HepG2 (cell line): ENCODE data around the gene TMEM253. TPM values are rescaled to one million over a fixed set of nuclear protein-coding genes. Genes with fewer than 3 reads are reported as not detected.

Source experiments
- AGO1 ChIP-seq: fragments of 200-400 bp; formaldehyde crosslinking; IDR thresholded peaks from 2 replicates; pipeline ENCODE4 v1.6.1; 2017; ENCODE audit warnings: mild to moderate bottlenecking, low read depth, low read length, moderate library complexity; ENCODE audit not compliant: poor library complexity, severe bottlenecking
- AHR ChIP-seq: IDR thresholded peaks from 2 replicates; pipeline ENCODE4 v1.6.1; 2018; ENCODE audit warnings: missing genetic modification reagents, missing compliant biosample characterization
- CENPT ChIP-seq: sonication (generic); formaldehyde crosslinking; IDR thresholded peaks from 2 replicates; pipeline ENCODE4 v1.8.0; 2022; ENCODE audit warnings: low read depth, mild to moderate bottlenecking, moderate library complexity, missing genetic modification reagents
- CERS6 ChIP-seq: sonication (generic); formaldehyde crosslinking; IDR thresholded peaks from 2 replicates; pipeline ENCODE4 v1.5.0; 2020; ENCODE audit warnings: missing genetic modification reagents
- GLI4 ChIP-seq: sonication (generic); formaldehyde crosslinking; IDR thresholded peaks from 2 replicates; pipeline ENCODE4 v1.5.1; 2020; ENCODE audit warnings: missing genetic modification reagents, mild to moderate bottlenecking, moderate library complexity, borderline replicate concordance
- MZF1 ChIP-seq: sonication (generic); formaldehyde crosslinking; IDR thresholded peaks from 2 replicates; pipeline ENCODE4 v1.8.1; 2023; ENCODE audit warnings: mild to moderate bottlenecking, missing genetic modification reagents, borderline replicate concordance
- SKIL ChIP-seq: sonication (generic); formaldehyde crosslinking; IDR thresholded peaks from 2 replicates; pipeline ENCODE4 v1.8.0; 2022; ENCODE audit warnings: missing genetic modification reagents, mild to moderate bottlenecking, moderate library complexity, borderline replicate concordance
- SP5 ChIP-seq: IDR thresholded peaks from 2 replicates; pipeline ENCODE4 v1.6.1; 2016; ENCODE audit warnings: low read depth, borderline replicate concordance
- ZBTB38 ChIP-seq: sonication (generic); formaldehyde crosslinking; IDR thresholded peaks from 2 replicates; pipeline ENCODE4 v1.5.1; 2020; ENCODE audit warnings: mild to moderate bottlenecking, missing genetic modification reagents
- ZKSCAN5 ChIP-seq: sonication (generic); formaldehyde crosslinking; IDR thresholded peaks from 2 replicates; pipeline ENCODE4 v1.5.1; 2020; ENCODE audit warnings: mild to moderate bottlenecking, missing genetic modification reagents
- ZNF362 ChIP-seq: sonication (generic); formaldehyde crosslinking; IDR thresholded peaks from 2 replicates; pipeline ENCODE4 v1.4.0; 2020; ENCODE audit warnings: missing genetic modification reagents, mild to moderate bottlenecking, borderline replicate concordance
- ZNF414 ChIP-seq: sonication (generic); formaldehyde crosslinking; IDR thresholded peaks from 2 replicates; pipeline ENCODE4 v1.5.0; 2020; ENCODE audit warnings: missing genetic modification reagents
- ZNF446 ChIP-seq: sonication (generic); formaldehyde crosslinking; IDR thresholded peaks from 2 replicates; pipeline ENCODE4 v1.5.0; 2020; ENCODE audit warnings: mild to moderate bottlenecking, missing genetic modification reagents
- ZNF609 ChIP-seq: sonication (generic); formaldehyde crosslinking; IDR thresholded peaks from 2 replicates; pipeline ENCODE4 v1.4.0; 2020; ENCODE audit warnings: mild to moderate bottlenecking, missing genetic modification reagents, borderline replicate concordance
- ZNF841 ChIP-seq: sonication (generic); formaldehyde crosslinking; IDR thresholded peaks from 2 replicates; pipeline ENCODE4 v1.8.1; 2023; ENCODE audit warnings: missing genetic modification reagents, borderline replicate concordance
- ZSCAN25 ChIP-seq: sonication (generic); formaldehyde crosslinking; IDR thresholded peaks from 2 replicates; pipeline ENCODE4 v1.8.0; 2022; ENCODE audit warnings: mild to moderate bottlenecking, missing genetic modification reagents
- polyA plus RNA-seq, 8 experiments: library from polyadenylated mRNA; depleted of rRNA in 3 of 8; stranded (reverse) in 7 of 8; unstranded in 1 of 8; fragments of >200 nt; fragmentation: Illumina TruSeq in 4 of 8; extraction: Trizol in 4 of 8; gene quantifications; 2 replicates each; pipeline versions ENCODE4 v1.2.1 to v1.2.3, GENCODE V29; 2011 to 2016; ENCODE audit warnings: low read depth in 4 of 8, missing spikeins in 1 of 8, mixed read lengths in 1 of 8; ENCODE audit not compliant: insufficient read depth in 1 of 8
- total RNA-seq, 5 experiments: library from RNA; depleted of rRNA; stranded (reverse); fragments of >200 nt; fragmentation: Illumina TruSeq; extraction: Trizol; gene quantifications; 2 replicates each; pipeline ENCODE4 v1.2.3, GENCODE V29; 2016; ENCODE audit warnings: low read depth in 1 of 5

The TMEM253 gene
- total and polyA plus RNA-seq, 2 of the 13 experiments (the other 11 are each of a cell fraction or from before 2014, with no cell fraction given) = 0.29 to 0.45 TPM

- peak; percentile 56 for TF ChIP-seq AGO1
- TF ChIP-seq ZNF609 (CRISPR knock-in tag) = peak; percentile 34; the same call in 1 of the 2 replicates
- TF ChIP-seq AHR = no peak; the same call in 1 of the 2 replicates
- TF ChIP-seq ZSCAN25 (CRISPR knock-in tag) = no peak; the same call in 1 of the 2 replicates
- no peak for TF ChIP-seq ZKSCAN5 (CRISPR knock-in tag)
- no peak for TF ChIP-seq GLI4 (CRISPR knock-in tag)
- TF ChIP-seq CERS6 = no peak
- no peak for TF ChIP-seq MZF1 (CRISPR knock-in tag)
- TF ChIP-seq SKIL = peak; percentile 18
- TF ChIP-seq ZNF446 (CRISPR knock-in tag) = no peak; the same call in 1 of the 2 replicates
- TF ChIP-seq ZBTB38 (CRISPR knock-in tag) = no peak
- TF ChIP-seq CENPT (CRISPR knock-in tag) = no peak
- TF ChIP-seq ZNF362 (CRISPR knock-in tag) = no peak; the same call in 1 of the 2 replicates
- no peak; the same call in 1 of the 2 replicates for TF ChIP-seq SP5 (CRISPR knock-in tag)
- TF ChIP-seq ZNF841 (CRISPR knock-in tag) = no peak
- no peak for TF ChIP-seq ZNF414 (CRISPR knock-in tag)
These were observed 30.1 kb upstream of the TMEM253 start (continued) for GRCh38 chr14:21070610-21071224.
